ENCODE results near the gene PLD6.
"Not testable (repeated sequence)": the region's sequence is repeated elsewhere in the genome, so short reads cannot be mapped to it uniquely, and the experiment has no call there.

The PLD6 gene

GRCh38 chr17:17196776-17197175 is 9.4 kb downstream of the PLD6 start:
- DNase-seq, result no peak

DNA sequence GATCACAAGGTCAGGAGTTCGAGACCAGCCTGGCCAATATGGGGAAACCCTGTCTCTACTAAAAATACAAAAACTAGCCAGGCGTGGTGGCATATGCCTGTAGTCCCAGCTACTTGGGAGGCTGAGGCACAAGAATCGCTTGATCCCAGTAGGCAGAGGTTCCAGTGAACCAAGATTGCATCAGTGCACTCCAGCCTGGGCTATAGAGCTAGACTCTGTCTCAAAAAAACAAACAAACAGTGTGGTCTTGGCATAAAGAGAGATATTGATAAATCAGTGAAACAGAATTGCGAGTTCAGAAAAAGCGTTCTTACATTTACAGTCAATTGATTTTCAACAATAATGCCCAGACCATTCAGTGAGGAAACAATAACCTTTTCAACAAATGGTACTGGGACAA is 10.7 kb downstream of the PLD6 start:
- not testable (repeated sequence) for DNase-seq

- DNase-seq, result no peak
Measured at GRCh38 chr17:17191961-17192381, 14.2 kb downstream of the PLD6 start.

GRCh38 chr17:17191346-17191792 is 14.8 kb downstream of the PLD6 start:
- no peak for DNase-seq

- DNase-seq, result no peak
Measured at GRCh38 chr17:17190188-17190587, 15.9 kb downstream of the PLD6 start.

- DNase-seq, result no peak
Measured at GRCh38 chr17:17189559-17189958, 16.6 kb downstream of the PLD6 start.

DNA sequence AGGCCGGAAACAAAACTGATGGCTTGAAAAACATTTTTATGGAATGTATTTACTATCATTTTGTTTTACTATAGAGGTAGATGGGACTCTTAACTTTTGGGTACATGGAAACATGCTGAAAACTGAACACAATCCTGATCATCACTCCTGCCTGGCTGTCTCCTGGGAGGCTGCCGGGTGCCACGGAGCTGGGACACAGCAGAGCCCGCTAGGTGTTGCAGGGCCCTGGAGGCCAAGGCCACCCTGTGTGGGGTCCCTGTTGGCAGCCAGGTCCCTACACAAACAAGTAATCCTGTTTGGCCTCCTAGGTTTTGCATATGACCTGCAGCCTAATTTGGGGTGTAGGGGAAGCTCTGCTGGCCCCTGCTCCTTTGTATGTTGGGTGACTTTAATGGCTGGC is 17.5 kb downstream of the PLD6 start:
- no peak for DNase-seq

DNA sequence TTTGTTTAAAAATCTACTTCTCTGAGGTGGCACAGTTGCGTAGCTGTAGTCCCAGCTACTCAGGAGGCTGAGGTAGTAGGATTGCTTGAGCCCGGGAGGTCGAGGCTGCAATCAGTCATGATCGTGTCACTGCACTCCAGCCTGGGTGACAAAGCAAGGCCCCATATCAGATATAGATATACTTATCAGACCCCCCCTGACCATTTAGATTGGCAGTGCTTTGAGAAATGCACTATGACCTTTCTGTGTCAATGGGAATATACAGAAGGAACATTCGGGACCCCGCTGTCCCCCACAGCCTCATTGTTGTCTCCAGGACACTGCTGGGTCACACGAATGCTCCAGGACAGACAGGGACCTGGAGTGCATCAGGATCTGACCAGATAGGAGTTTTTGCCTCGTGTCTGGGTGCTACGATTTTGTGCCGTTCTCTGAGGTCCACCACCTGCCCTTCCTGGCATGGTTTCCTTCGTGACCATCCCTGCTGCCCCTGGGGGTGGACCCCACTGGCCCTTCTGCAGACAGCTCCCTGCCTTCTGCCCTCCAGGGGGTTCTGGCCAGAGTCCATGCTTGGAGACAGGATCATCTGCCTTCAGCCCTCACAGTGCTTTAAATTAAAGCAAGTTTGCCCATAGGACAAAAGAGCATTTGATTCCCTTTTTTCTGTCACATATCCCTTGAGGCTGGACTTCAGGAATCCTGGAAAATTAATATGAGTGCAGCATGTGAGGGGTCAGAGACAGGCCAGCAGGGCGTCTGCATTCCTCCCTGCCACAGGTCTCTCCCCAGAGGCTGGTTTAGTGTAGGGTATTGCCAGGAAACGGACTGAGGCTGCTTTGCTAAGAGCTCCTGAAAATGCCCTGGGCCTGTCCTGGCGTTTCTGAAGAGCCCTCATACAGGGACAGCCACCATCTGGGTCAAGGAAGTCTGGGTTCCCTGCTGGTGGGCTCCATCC is 19.3 kb downstream of the PLD6 start:
- no peak for DNase-seq

GRCh38 chr17:17186051-17186450 is 20.1 kb downstream of the PLD6 start:
- no peak for DNase-seq

DNA sequence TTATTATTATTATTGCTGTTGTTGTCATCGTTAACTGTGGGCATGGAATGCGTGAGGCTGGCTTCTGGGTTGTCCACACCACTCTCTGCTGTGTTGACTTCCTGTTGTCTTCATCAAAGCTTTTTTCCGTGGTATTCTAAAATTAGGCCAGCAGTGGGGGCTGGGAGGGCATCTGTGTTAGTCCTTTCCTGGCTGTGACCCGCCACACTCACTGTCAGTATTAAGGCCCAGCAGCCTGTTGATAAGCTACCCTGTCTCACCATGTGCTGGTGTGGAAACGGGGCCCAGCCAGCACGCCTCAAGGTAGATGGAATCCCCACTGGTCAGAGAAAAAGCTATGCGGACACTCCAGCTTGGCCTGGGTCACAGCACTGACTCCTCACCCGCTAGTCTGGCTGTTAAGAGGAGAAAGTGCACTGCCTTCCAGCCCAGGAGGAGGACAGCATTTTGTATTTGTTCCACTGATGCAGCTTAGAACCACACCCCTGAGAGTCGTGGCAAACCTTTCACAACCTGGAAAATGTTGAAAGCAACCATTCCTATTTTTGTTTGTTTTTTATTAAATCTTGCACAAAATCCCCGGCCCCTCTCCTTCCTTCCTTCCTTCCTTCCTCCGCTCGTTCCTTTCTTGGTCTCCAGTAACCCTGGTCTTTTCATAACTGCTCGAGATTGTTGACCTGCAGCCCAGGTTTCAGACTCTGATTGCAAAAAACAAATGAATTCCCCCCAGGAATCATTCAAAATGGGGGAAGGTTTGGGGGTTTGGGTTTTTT is 21.0 kb downstream of the PLD6 start:
- DNase-seq, result not testable (repeated sequence)

- no peak for DNase-seq
Measured at GRCh38 chr17:17183744-17184143, 22.4 kb downstream of the PLD6 start.

- no peak for DNase-seq
Measured at GRCh38 chr17:17182598-17183136, 23.5 kb downstream of the PLD6 start.

GRCh38 chr17:17181666-17182597 is 24.2 kb downstream of the PLD6 start:
- DNase-seq, result no peak

DNA sequence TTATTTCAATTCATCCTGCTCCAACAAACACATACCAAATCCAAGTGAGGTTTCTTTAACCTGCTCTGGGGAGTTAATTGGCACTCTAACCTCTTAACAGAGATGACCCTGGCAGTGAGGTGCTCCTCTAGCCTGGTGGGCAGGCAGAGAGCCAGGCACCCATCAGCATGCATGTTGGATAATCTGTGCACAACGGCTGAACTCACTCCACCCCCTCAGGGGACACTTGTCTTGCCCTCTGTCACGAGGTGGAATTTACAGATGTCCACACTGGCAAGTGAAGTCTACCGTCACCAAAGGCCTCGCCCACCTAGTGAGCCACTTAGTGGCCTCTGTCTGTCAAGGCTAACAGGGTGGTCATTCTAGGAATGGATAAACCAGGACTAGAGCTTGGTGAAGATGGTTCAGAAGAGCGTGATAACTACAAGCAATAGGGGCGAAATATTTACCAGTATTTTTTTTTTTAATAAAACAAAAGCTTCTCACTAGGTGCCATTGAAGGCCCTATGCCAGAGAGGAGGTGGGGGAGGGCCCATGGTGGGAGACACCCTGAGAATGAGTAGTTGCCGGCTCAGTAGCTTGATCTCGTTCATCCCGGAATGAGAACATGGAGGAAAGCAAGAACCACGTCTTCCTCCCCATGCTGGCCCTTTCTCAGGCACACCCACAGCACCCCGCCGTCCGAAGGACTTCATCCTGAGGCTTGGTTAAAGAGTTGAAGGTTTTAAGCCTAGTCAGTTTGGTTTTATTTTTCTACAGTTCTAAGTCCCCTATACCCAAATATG is 25.2 kb downstream of the PLD6 start:
- no peak for DNase-seq

DNA sequence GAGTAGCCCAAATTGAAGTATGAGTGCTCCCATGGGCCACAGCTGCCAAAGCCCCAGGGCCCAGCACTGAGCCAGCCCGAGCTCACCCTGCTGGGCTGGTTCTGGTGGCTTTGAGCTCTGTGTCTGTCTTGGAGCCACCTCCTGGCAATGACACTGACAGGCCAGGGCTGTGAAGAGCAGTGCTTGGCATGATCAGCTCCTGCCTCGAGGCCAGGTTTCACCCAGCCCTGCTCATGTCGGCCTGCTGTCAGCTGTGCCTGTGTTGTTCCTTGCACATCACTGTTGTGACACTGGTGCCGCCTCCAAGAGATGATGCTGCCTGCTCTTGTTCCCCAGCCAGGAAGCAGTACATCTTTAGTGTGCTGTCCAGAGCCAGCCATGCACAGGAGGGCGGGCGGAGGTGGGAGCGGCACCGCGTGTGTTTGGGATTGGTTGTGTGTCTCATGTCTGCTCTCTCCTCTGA is 26.0 kb downstream of the PLD6 start:
- no peak for DNase-seq

DNA sequence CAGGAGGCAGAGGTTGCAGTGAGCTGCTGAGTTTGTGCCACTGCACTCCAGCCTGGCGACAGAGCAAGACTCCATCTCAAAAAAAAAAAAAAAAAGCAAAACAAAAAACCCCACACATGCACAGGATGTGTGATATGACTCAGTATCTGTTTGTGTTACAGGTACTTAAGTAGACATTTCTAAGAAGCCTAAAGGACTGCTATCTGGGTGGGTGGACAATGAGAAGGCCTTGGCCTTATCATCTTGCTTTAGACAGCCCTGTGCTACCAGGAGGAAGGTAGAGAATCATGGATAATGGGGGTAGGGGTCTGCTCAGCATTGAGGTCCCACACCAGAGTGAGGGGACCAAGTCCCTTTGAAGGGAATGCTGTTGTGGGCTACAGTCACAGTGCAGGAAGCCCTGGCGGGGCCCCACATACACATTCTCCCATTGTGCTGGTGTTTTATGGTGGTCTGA is 26.7 kb downstream of the PLD6 start:
- no peak for DNase-seq

DNA sequence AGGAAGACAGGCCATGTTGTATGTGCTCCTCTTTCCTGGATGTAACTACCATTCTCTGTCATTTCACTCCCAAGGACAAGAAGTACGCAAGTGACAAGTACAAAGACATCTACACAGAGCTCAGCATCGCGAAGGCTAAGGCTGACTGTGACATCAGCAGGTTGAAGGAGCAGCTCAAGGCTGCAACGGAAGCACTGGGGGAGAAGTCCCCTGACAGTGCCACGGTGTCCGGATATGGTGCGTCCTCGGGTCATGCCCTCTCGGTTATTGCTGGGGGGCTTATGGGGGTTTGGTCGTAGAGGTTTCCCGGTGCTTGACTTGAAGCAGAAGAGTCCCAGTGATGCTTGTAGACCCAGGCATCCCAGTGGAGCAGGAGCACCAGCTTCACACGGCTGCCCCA is 29.0 kb downstream of the PLD6 start:
- no peak for DNase-seq

DNA sequence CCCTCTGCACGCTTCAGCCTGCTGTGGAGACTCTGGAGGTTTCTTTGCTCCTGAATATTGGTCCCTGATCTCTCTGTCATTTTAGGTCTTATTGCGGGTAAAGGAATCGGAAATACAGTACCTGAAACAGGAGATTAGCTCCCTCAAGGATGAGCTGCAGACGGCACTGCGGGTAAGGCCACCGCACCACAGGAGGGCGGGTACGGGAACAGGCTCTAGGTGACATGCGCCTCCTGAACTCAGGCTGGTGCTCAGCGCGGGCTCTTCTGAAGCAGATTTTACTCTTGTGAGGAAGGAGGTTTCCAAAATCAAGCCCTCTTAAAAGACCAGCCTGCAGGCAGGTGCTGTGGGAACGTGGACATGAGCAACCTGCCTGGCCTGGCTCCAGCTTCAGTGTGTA is 29.8 kb downstream of the PLD6 start:
- DNase-seq, result no peak

GRCh38 chr17:17175917-17176316 is 30.2 kb downstream of the PLD6 start:
- DNase-seq, result no peak

DNA sequence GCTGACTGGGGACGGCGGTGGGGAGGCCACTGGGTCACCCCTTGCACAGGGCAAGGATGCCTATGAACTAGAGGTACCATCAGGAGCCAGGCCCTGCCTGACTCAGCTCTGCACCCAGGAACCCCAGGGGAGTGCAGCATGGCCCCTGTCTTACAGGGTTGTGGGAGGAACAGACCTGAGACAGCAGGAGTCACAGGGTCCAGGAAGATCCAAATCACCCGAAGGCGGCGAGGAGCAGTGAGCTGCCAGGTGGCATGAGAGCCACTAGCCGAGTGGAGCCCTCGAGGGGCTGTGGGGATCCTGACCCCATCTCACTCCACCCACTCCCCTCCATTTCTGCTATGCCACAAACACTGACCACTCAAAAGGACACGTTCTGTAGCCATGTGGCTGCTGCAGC is 30.8 kb downstream of the PLD6 start:
- no peak for DNase-seq

DNA sequence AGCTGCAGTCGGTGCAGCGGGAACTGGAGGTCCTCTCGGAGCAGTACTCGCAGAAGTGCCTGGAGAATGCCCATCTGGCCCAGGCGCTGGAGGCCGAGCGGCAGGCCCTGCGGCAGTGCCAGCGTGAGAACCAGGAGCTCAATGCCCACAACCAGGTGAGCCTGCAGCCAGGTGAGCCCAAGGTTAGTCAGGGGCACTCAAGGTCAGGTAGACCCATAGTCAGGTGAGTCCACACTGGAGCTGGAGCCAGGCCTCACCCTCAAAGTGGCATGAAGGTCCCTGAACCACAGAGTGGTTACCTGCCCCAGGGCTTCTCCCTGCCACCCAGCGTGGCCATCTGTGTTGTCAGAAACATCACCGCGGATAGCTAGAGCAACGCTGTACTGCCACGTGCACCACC is 32.2 kb downstream of the PLD6 start:
- no peak for DNase-seq
